Glomerular visceral epithelial cell (primary cell): ENCODE data around the gene ACMSD.
A peak's percentile ranks its signal among the peaks of the same experiment; 100 is the strongest.
"Not testable (repeated sequence)": the region's sequence is repeated elsewhere in the genome, so short reads cannot be mapped to it uniquely, and the experiment has no call there.

Experiments used
- DNase-seq: peaks from one replicate; pipeline ENCODE4 v3.0.0-alpha.2; 2016; ENCODE audit errors: extremely low spot score

ACMSD gene

DNA sequence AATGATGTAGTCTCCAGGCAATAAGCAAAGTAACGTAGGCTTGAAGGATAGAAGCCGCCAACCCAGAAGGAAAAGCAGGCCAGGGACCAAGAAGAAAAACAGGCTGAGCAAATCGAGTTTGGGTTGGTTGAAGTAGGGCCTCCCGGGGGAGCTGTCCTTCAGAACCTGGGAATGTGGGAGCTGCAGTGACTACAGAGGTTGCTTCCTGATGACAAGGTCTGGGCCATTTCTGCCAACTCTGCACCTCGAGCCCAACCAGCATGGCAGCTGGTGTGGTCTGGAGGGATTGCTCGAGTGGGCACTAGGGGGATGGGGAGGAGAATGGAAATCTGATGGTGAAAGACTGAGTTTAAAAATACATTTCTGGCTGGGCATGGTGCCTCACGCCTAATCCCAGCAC, 14.1 kb downstream of the ACMSD start:
- DNase-seq = no peak

DNA sequence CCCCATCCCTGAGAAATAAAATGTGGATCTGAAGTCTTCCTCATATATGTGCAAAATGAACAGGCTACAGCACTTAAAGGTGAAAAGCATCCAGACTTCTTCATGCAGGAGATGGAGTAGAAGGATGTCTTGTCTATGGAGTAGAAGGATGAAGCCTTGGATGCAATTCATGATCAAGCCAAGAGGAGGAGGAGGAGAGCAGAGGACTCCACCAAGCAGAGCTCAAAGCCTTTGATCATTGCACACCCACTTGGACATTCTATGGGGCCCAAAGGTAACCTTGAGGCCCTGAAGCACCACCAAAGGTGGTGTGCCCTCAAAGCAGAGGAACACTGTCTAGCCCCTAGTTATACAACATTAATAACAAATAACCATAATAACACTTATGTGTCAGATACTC, 17.3 kb downstream of the ACMSD start:
- DNase-seq = no peak

GRCh38 chr2:134858245-134858644, 19.8 kb downstream of the ACMSD start:
- DNase-seq = no peak

GRCh38 chr2:134861173-134861572, 22.8 kb downstream of the ACMSD start:
- no peak for DNase-seq

- no peak for DNase-seq
These were observed 23.7 kb downstream of the ACMSD start for GRCh38 chr2:134862069-134862468.

DNA sequence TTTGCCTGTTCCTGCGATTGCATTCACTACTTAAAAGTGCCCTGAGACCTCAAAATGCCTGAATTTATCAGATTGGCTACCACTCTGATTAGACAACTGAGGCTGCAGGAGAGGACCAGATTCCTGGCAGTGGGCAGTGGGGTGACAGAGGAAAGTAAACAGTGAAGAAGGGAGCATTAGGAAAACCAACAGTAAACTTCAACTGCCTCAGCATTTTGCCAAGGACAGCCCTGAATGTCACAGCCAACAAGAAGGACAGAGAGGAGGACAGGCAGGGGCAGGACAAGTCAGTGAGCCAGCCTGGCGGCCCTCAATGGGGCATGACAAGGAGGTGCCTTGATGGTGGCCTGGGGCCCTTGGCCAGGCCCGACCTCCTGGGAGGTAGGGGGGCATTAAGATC, 24.3 kb downstream of the ACMSD start:
- DNase-seq = no peak

GRCh38 chr2:134863446-134863845, 25.0 kb downstream of the ACMSD start:
- DNase-seq = no peak

GRCh38 chr2:134865067-134865787, 26.8 kb downstream of the ACMSD start:
- DNase-seq = no peak

DNA sequence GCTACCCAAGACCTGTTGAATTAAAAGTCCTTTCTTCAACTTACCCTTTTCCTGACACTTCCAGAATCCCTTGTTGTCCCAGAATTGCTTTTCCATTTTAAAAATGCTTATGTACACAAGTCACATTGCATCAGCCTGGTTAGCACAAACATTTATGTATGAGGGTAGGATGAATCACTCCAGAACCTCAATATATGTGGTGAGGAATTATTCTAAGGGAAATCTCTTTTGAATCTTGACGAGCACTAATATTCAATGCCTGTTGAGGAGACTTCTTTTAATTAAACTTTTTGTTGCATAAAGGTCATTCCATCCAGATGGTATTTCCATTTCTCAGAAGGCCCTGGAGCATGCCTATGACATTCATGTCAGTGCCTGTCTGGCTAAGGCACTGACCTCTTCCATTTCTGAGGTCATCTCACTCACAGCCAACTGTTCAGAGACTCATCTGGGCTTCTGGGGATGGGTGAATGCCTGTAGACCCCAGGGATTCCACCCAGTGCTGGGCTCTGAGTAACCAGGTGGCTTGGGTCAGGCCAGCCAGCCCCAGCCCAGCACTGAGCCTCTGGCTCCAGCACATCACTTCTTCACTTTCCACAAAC, 28.2 kb downstream of the ACMSD start:
- DNase-seq = no peak

DNA sequence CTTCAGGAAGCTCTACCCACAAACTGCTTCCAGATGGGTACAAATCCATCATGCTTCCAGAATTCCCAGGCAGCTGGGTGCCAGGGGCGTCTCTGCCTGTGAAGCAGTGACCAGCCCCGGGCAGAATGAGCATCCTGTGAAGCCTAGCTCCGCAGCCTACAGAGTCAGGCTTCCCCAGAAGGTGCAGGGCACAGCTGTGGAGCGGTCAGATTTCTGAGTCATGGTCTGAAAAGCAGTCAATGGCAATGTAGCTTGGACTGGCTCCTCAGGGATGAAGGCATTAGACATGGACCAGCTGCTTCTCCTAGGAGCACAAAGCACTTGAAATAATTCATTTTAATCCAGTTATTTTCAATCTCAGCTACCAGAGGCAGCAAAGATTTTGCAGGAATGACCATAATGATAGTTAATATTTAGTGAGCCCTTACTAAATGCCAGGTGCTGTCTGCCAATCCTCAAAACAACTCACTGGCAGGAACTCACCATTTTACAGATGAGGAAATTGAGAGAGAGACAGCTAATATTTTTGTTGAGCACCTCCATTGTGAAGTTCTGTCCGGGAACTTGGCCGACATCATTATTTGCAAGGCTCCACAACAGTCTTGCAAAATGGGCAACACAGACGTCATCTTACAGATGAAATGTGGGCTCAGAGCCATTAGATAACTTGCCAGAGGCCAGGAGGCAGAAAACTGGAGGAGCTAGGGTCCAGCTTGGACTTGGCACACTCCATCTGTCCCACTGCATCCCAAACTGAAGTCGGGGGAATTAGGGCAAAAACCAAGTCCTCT, 31.7 kb downstream of the ACMSD start:
- DNase-seq = no peak

- no peak for DNase-seq
These were observed 34.7 kb downstream of the ACMSD start for GRCh38 chr2:134873152-134873551.

- DNase-seq = no peak
These were observed 36.9 kb downstream of the ACMSD start for GRCh38 chr2:134875309-134875708.

- DNase-seq = no peak
These were observed 44.4 kb downstream of the ACMSD start for GRCh38 chr2:134882773-134883172.

GRCh38 chr2:134883552-134884293, 45.3 kb downstream of the ACMSD start:
- no peak for DNase-seq

- no peak for DNase-seq
These were observed 46.0 kb downstream of the ACMSD start for GRCh38 chr2:134884435-134884834.

- no peak for DNase-seq
These were observed 54.0 kb downstream of the ACMSD start for GRCh38 chr2:134892282-134893035.

- DNase-seq = peak; percentile 15
These were observed 59.5 kb downstream of the ACMSD start for GRCh38 chr2:134897932-134898331.

- DNase-seq = no peak
These were observed 60.8 kb downstream of the ACMSD start for GRCh38 chr2:134899204-134899603.

GRCh38 chr2:134900151-134900550, 61.7 kb downstream of the ACMSD start:
- peak; percentile 22 for DNase-seq

DNA sequence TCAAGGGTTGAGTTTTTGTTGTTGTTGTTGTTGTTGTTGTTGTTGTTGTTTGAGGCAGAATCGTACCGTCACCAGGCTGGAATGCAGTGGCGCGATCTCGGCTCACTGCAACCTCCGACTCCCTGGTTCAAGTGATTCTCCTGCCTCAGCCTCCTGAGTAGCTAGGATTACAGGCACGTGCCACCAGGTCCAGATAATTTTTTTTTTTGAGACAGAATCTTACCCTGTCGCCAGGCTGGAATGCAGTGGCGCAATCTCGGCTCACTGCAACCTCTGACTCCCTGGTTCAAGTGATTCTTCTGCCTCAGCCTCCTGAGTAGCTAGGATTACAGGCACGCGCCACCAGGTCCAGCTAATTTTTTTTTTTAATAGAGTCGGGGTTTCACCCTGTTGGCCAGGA, 65.3 kb downstream of the ACMSD start:
- DNase-seq = not testable (repeated sequence)

DNA sequence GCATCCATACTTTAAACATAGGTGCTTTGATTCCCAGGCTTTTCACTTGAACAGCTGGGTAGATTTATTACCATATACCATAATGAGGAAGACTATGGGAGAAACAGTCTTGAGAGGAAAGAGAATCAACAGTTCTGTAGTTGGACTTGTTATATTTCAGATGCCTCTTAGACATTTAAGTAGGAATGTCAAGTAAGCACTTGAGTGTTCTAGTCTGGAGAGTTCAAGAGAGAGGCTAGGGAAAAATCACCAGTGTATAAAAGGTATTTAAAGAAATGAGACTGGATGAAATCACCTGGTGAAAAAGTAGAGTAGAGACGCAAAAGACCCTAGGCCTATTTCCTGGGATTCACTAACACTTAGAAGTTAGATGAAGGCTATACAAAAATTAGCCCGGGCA, 66.8 kb downstream of the ACMSD start:
- no peak for DNase-seq
